H1 (cell line): ENCODE measurements around the gene CAP1. TPM values are rescaled to one million over a fixed set of nuclear protein-coding genes. Genes with fewer than 3 reads are reported as not detected.

Source experiments
- CTCF ChIA-PET: fragments of 300-600 bp; sonication (Branson Sonifier 250); formaldehyde crosslinking; loops from one replicate; lab custom pipeline; 2021; ENCODE audit not compliant: partially characterized antibody; lab: Charles Lee
- POLR2A ChIA-PET: fragments of 300-600 bp; sonication (Branson Sonifier 250); formaldehyde crosslinking; loops from one replicate; lab custom pipeline; 2021; ENCODE audit warnings: inconsistent platforms; ENCODE audit not compliant: partially characterized antibody; lab: Charles Lee
- DNase-seq, 2 experiments: peaks; one replicate each; pipeline versions ENCODE4 v3.0.0 to v3.0.0-alpha.2; 2010 to 2022; ENCODE audit warnings: low spot score in 2 of 2, low read depth in 1 of 2, mixed read lengths in 1 of 2
- FAIRE-seq: peaks from 2 replicates; lab custom pipeline; 2011; peaks lifted over from hg19 to GRCh38; lab: Jason Lieb, UNC
- H2AFZ ChIP-seq: 2 replicates; pipeline ENCODE4 v1.8.1; 2012; ENCODE audit warnings: low read length, inconsistent platforms
- H2AK5ac ChIP-seq: 2 replicates; pipeline ENCODE4 v1.6.1; 2013; ENCODE audit warnings: low read depth, low read length
- H2BK120ac ChIP-seq: replicated peaks from 2 replicates; pipeline ENCODE3; 2013; ENCODE audit warnings: low read depth, low read length, inconsistent platforms
- H2BK12ac ChIP-seq: 2 replicates; pipeline ENCODE4 v1.6.1; 2013; ENCODE audit warnings: low read depth, low read length
- H2BK15ac ChIP-seq: 2 replicates; pipeline ENCODE4 v1.6.1; 2013; ENCODE audit warnings: low read length
- H2BK20ac ChIP-seq: 2 replicates; pipeline ENCODE4 v1.6.1; 2013; ENCODE audit warnings: low read length
- H2BK5ac ChIP-seq: 2 replicates; pipeline ENCODE4 v1.6.1; 2013; ENCODE audit warnings: low read depth, low read length
- H3K14ac ChIP-seq: 2 replicates; pipeline ENCODE4 v1.6.1; 2013; ENCODE audit warnings: inconsistent platforms; ENCODE audit not compliant: insufficient read length
- H3K18ac ChIP-seq: 2 replicates; pipeline ENCODE4 v1.6.1; 2013; ENCODE audit warnings: low read length; ENCODE audit errors: extremely low read depth
- H3K23ac ChIP-seq: 2 replicates; pipeline ENCODE4 v1.6.1; 2013; ENCODE audit warnings: inconsistent platforms; ENCODE audit not compliant: insufficient read length
- H3K23me2 ChIP-seq: 2 replicates; pipeline ENCODE4 v1.6.1; 2013; ENCODE audit warnings: low read depth, low read length
- H3K27ac ChIP-seq: 2 replicates; pipeline ENCODE4 v1.6.1; 2011; ENCODE audit warnings: low read depth, low read length, inconsistent platforms
- H3K27me3 ChIP-seq, 4 experiments: replicated peaks in 1 of 4; 1 replicate in 1 of 4; 2 replicates in 3 of 4; pipeline versions ENCODE4 v1.6.1 to v1.8.1; 2011 to 2013; ENCODE audit warnings: low read length in 3 of 4, mild to moderate bottlenecking in 3 of 4, inconsistent platforms in 2 of 4, mixed read lengths in 2 of 4, moderate library complexity in 1 of 4; ENCODE audit not compliant: control insufficient read depth in 3 of 4, insufficient read depth in 3 of 4; ENCODE audit errors: extremely low read depth in 1 of 4
- H3K36me3 ChIP-seq, 4 experiments: 2 replicates each; pipeline versions ENCODE4 v1.6.1 to v1.8.1; 2011 to 2013; ENCODE audit warnings: mild to moderate bottlenecking in 4 of 4, low read length in 3 of 4, moderate library complexity in 2 of 4, control low read depth in 1 of 4, inconsistent platforms in 1 of 4; ENCODE audit not compliant: insufficient read depth in 4 of 4, control insufficient read depth in 2 of 4
- H3K4ac ChIP-seq: replicated peaks from 2 replicates; pipeline ENCODE3; 2013; ENCODE audit warnings: low read length, low read depth, mixed read lengths, inconsistent platforms; ENCODE audit not compliant: insufficient read length
- H3K4me1 ChIP-seq, 4 experiments: replicated peaks in 1 of 4; 1 replicate in 1 of 4; 2 replicates in 3 of 4; pipeline versions ENCODE4 v1.6.1 to v1.8.1; 2011 to 2013; ENCODE audit warnings: low read length in 3 of 4, inconsistent platforms in 2 of 4, mixed read lengths in 1 of 4; ENCODE audit not compliant: insufficient read depth in 4 of 4, control insufficient read depth in 3 of 4
- H3K4me2 ChIP-seq, 2 experiments: 2 replicates each; pipeline versions ENCODE4 v1.6.1 to v1.8.1; 2011 to 2013; ENCODE audit warnings: low read depth in 2 of 2, low read length in 2 of 2, control low read depth in 1 of 2, inconsistent platforms in 1 of 2, mild to moderate bottlenecking in 1 of 2; ENCODE audit not compliant: insufficient read depth in 1 of 2
- H3K4me3 ChIP-seq, 4 experiments: fragments of 200-600, 300-600 bp in 1 of 4; sonication (generic), shearing (Covaris generic), sonication (Bioruptor Twin) in 1 of 4; 2 replicates each; pipeline versions ENCODE4 v1.5.1 to v1.8.1; 2011 to 2016; ENCODE audit warnings: low read length in 4 of 4, low read depth in 3 of 4, control low read depth in 2 of 4, inconsistent platforms in 2 of 4, mild to moderate bottlenecking in 2 of 4, mixed read lengths in 1 of 4, moderate library complexity in 1 of 4; ENCODE audit not compliant: insufficient read depth in 2 of 4; ENCODE audit errors: extremely low read depth in 1 of 4
- H3K56ac ChIP-seq: replicated peaks from 2 replicates; pipeline ENCODE3; 2013; ENCODE audit warnings: low read depth, mild to moderate bottlenecking, mixed read lengths, low read length, inconsistent platforms; ENCODE audit not compliant: insufficient read length
- H3K79me1 ChIP-seq: 2 replicates; pipeline ENCODE4 v1.6.1; 2013; ENCODE audit warnings: low read depth, low read length, control low read depth
- H3K79me2 ChIP-seq, 2 experiments: 2 replicates each; pipeline versions ENCODE4 v1.6.1 to v1.8.1; 2012 to 2013; ENCODE audit warnings: low read length in 2 of 2, mild to moderate bottlenecking in 2 of 2, inconsistent platforms in 1 of 2; ENCODE audit not compliant: insufficient read depth in 2 of 2, control insufficient read depth in 1 of 2
- H3K9ac ChIP-seq, 4 experiments: replicated peaks in 1 of 4; 1 replicate in 1 of 4; 2 replicates in 3 of 4; pipeline versions ENCODE4 v1.6.1 to v1.8.1; 2011 to 2013; ENCODE audit warnings: low read depth in 3 of 4, low read length in 3 of 4, control low read depth in 2 of 4, mild to moderate bottlenecking in 2 of 4, moderate library complexity in 2 of 4, inconsistent platforms in 1 of 4; ENCODE audit errors: extremely low read depth in 1 of 4
- H3K9me3 ChIP-seq, 2 experiments: 2 replicates each; pipeline versions ENCODE4 v1.6.1 to v1.8.1; 2012 to 2013; ENCODE audit warnings: mild to moderate bottlenecking in 2 of 2, moderate library complexity in 2 of 2, control low read depth in 1 of 2, inconsistent platforms in 1 of 2, low read depth in 1 of 2, low read length in 1 of 2, mixed read lengths in 1 of 2; ENCODE audit not compliant: insufficient read depth in 2 of 2
- H4K20me1 ChIP-seq, 2 experiments: replicated peaks in 1 of 2; 2 replicates each; pipeline versions ENCODE3 to v1.8.1; 2011 to 2013; ENCODE audit warnings: inconsistent platforms in 2 of 2, low read length in 2 of 2, mild to moderate bottlenecking in 1 of 2; ENCODE audit not compliant: insufficient read depth in 2 of 2, control insufficient read depth in 1 of 2
- H4K5ac ChIP-seq: 2 replicates; pipeline ENCODE4 v1.6.1; 2013; ENCODE audit warnings: low read length, low read depth, mixed read lengths, inconsistent platforms; ENCODE audit not compliant: insufficient read length
- H4K8ac ChIP-seq: 2 replicates; pipeline ENCODE4 v1.8.0; 2013; ENCODE audit warnings: mild to moderate bottlenecking, moderate library complexity, low read length, inconsistent platforms; ENCODE audit not compliant: insufficient read depth; ENCODE audit errors: extremely low read depth
- H4K91ac ChIP-seq: replicated peaks from 2 replicates; pipeline ENCODE3; 2013; ENCODE audit warnings: low read length, mixed read lengths, inconsistent platforms; ENCODE audit not compliant: insufficient read length
- CBX8 ChIP-seq: fragments of 300-800, 300-1000 bp; sonication (generic); IDR thresholded peaks from 2 replicates; pipeline ENCODE4 v1.7.1; 2016; ENCODE audit warnings: low read depth, low read length, borderline replicate concordance
- CTBP2 ChIP-seq: IDR thresholded peaks from 2 replicates; pipeline ENCODE4 v1.7.0; 2011; ENCODE audit warnings: borderline replicate concordance, mild to moderate bottlenecking, moderate library complexity, mixed read lengths, low read length; ENCODE audit not compliant: insufficient read depth, insufficient read length
- GTF2F1 ChIP-seq: IDR thresholded peaks from 2 replicates; pipeline ENCODE4 v1.6.1; 2012; ENCODE audit warnings: low read depth, low read length, improper control_type of control experiment, borderline replicate concordance
- KDM1A ChIP-seq: fragments of 200-600, 300-600 bp; sonication (generic); IDR thresholded peaks from 2 replicates; pipeline ENCODE4 v1.7.1; 2016; ENCODE audit warnings: mild to moderate bottlenecking, low read length, borderline replicate concordance
- KDM4A ChIP-seq: IDR thresholded peaks from one replicate; pipeline ENCODE4 v1.7.1; 2012; ENCODE audit warnings: low read depth, mild to moderate bottlenecking, moderate library complexity, low read length, inconsistent platforms; ENCODE audit not compliant: severe bottlenecking
- SIN3A ChIP-seq, 2 experiments: IDR thresholded peaks in 1 of 2; conservative IDR thresholded peaks in 1 of 2; 2 replicates each; pipeline ENCODE4 v1.6.1; 2011 to 2012; ENCODE audit warnings: low read length in 2 of 2, improper control_type of control experiment in 1 of 2, low read depth in 1 of 2, mild to moderate bottlenecking in 1 of 2
- TCF12 ChIP-seq: IDR thresholded peaks from 2 replicates; pipeline ENCODE4 v1.6.1; 2011; ENCODE audit warnings: low read depth, mild to moderate bottlenecking, low read length
- WGBS, 2 experiments: shearing (Covaris generic) in 1 of 2; methylation state at CpG; one replicate each; pipeline versions ENCODE4 v1.1.6 to v1.1.7; 2013 to 2015; ENCODE audit warnings: low lambda C conversion rate in 2 of 2, mixed read lengths in 2 of 2, inconsistent platforms in 1 of 2, low coverage in 1 of 2, missing lambda C conversion rate in 1 of 2; ENCODE audit not compliant: insufficient replicate concordance in 2 of 2, insufficient coverage in 1 of 2, insufficient read length in 1 of 2; ENCODE audit errors: extremely low coverage in 1 of 2, missing lambda C conversion rate in 1 of 2; 5-methylcytosine and 5-hydroxymethylcytosine counted together
- polyA plus RNA-seq, 7 experiments: library from polyadenylated mRNA; depleted of rRNA in 3 of 7; stranded (reverse) in 5 of 7; unstranded in 2 of 7; fragments of >200 nt in 5 of 7; fragments of 200-250 nt in 2 of 7; gene quantifications; 1 replicate in 5 of 7; 2 replicates in 1 of 7; 4 replicates in 1 of 7; pipeline versions ENCODE4 v1.2.1 to v1.2.3, GENCODE V29; 2011 to 2013; ENCODE audit warnings: missing spikeins in 2 of 7, mixed read lengths in 2 of 7
- total RNA-seq: library from RNA; stranded (reverse); fragmentation: NEBNext Ultra II Directional; extraction: Animal tissue kit (Norgen Biotek cat#: 25700); gene quantifications from 2 replicates; pipeline ENCODE4 v1.2.1, GENCODE V29; 2021
- TF ChIP-seq, protein P1 (sequence below): IDR thresholded peaks from 2 replicates; pipeline ENCODE4 v1.6.1; 2012; ENCODE audit warnings: low read length, inconsistent platforms

Gene CAP1
- total and polyA plus RNA-seq, 2 of the 8 experiments (the other 6 are each of a cell fraction or from before 2014, with no cell fraction given) = 140 to 295 TPM

- Histone ChIP-seq H3K18ac (no peak overlapping the region), H2AK5ac (no peak overlapping the region), H3K23ac (no peak overlapping the region), H3K23me2 (no peaks in the 10 kb centered on the region), H2BK5ac (no peak overlapping the region), H4K20me1 (no peaks in the 10 kb centered on the region), H3K9me3 (no peaks in the 10 kb centered on the region), H3K14ac (no peak overlapping the region), H3K27me3 (no peaks in the 10 kb centered on the region), H2BK12ac (no peak overlapping the region), H3K27ac (no peak overlapping the region), H2AFZ (no peak overlapping the region), H2BK20ac (no peak overlapping the region), H4K91ac (no peak overlapping the region), H2BK15ac (no peak overlapping the region), H3K56ac (no peak overlapping the region), H3K4me3 (no peak overlapping the region), H3K79me2 (no peaks in the 10 kb centered on the region), H2BK120ac (no peak overlapping the region), H3K9ac (no peak overlapping the region), H3K4me1 (no peaks in the 10 kb centered on the region), H4K8ac (no peak overlapping the region), H4K5ac (no peak overlapping the region), H3K4ac (no peak overlapping the region), H3K4me2 (no peak overlapping the region), H3K36me3 (no peaks in the 10 kb centered on the region), H3K79me1 (no peaks in the 10 kb centered on the region)
- DNase-seq (no peak), FAIRE-seq (no peak)
- WGBS, 2 experiments = 91% methylated on average over 3 of the region's 3 CpGs; no CpG with 5 or more reads in 1 of the 2 experiments
- ChIA-PET CTCF (interaction anchor here (1.0 to 1.5 kb wide), 2 partner anchors 91 to 194 kb away, joined by 3 read pairs; no protein-coding TSS in a partner anchor), POLR2A (no interaction called here)
- TF ChIP-seq SIN3A (conservative IDR thresholded peaks at IDR 0.05 in 1 of 2, IDR thresholded peaks at IDR 0.05 in 1 of 2; ENCODE audit: low read depth in 1 of 2, low read length in 2 of 2) (no peak), TCF12 (no peak), KDM1A (no peak), CTBP2 (no peak), CBX8 (no peak), KDM4A (no peak), GTF2F1 (no peak)
- TF ChIP-seq, protein P1, sequence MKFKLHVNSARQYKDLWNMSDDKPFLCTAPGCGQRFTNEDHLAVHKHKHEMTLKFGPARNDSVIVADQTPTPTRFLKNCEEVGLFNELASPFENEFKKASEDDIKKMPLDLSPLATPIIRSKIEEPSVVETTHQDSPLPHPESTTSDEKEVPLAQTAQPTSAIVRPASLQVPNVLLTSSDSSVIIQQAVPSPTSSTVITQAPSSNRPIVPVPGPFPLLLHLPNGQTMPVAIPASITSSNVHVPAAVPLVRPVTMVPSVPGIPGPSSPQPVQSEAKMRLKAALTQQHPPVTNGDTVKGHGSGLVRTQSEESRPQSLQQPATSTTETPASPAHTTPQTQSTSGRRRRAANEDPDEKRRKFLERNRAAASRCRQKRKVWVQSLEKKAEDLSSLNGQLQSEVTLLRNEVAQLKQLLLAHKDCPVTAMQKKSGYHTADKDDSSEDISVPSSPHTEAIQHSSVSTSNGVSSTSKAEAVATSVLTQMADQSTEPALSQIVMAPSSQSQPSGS = no peak
Observed at GRCh38 chr1:40011198-40011597, 29.3 kb upstream of the CAP1 start.
